Measurements from ENCODE around the gene SUSD1.

DNA sequence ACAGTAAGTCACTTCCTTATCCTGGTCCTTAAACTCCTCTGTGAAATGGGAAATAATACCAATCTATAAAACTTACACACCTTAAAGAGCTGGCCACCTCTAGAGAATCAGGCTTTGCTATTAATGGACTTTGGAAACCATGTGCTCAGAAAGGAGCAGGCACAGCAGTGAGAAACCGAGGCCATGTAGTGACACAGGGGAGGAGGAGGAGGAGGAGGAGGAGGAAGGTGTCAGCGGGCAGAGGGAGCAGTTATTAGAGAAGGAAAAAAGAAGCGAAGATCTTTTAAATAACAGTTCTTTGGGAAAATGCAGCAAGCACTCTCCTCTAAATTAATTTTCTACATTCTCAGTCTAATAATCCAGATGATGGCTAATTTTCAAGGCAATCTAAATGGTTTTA is 38.0 kb downstream of the SUSD1 start:
- TF ChIP-seq SIN3A (IDR thresholded peaks at IDR 0.05; ENCODE audit: borderline replicate concordance, insufficient read depth, low read length) (no peak), TAF1 (IDR thresholded peaks at IDR 0.05; ENCODE audit: borderline replicate concordance, insufficient read depth, low read length) (no peak), POLR2AphosphoS5 (IDR thresholded peaks at IDR 0.05; ENCODE audit: low read depth, low read length) (no peak), FOXP2 (optimal IDR thresholded peaks at IDR 0.05; ENCODE audit: borderline replicate concordance, extremely low read depth, extremely low read length, insufficient read depth) (no peak)
- TF ChIP-seq, protein P1, sequence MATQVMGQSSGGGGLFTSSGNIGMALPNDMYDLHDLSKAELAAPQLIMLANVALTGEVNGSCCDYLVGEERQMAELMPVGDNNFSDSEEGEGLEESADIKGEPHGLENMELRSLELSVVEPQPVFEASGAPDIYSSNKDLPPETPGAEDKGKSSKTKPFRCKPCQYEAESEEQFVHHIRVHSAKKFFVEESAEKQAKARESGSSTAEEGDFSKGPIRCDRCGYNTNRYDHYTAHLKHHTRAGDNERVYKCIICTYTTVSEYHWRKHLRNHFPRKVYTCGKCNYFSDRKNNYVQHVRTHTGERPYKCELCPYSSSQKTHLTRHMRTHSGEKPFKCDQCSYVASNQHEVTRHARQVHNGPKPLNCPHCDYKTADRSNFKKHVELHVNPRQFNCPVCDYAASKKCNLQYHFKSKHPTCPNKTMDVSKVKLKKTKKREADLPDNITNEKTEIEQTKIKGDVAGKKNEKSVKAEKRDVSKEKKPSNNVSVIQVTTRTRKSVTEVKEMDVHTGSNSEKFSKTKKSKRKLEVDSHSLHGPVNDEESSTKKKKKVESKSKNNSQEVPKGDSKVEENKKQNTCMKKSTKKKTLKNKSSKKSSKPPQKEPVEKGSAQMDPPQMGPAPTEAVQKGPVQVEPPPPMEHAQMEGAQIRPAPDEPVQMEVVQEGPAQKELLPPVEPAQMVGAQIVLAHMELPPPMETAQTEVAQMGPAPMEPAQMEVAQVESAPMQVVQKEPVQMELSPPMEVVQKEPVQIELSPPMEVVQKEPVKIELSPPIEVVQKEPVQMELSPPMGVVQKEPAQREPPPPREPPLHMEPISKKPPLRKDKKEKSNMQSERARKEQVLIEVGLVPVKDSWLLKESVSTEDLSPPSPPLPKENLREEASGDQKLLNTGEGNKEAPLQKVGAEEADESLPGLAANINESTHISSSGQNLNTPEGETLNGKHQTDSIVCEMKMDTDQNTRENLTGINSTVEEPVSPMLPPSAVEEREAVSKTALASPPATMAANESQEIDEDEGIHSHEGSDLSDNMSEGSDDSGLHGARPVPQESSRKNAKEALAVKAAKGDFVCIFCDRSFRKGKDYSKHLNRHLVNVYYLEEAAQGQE (IDR thresholded peaks at IDR 0.05; ENCODE audit: insufficient read depth in 1 of 2, low read depth in 2 of 2, low read length in 2 of 2), result no peak

Data from PFSK-1 (cell line).